H7 (cell line): Measurements from ENCODE around the gene IL2RA. TPM values are rescaled to one million over a fixed set of nuclear protein-coding genes. Genes with fewer than 3 reads are reported as not detected.

Source experiments
- DNase-seq: peaks from one replicate; pipeline ENCODE4 v3.0.0; 2012
- H3K27me3 ChIP-seq: 2 replicates; pipeline ENCODE4 v1.6.0; 2011; ENCODE audit warnings: mild to moderate bottlenecking, low read length; ENCODE audit not compliant: control insufficient read depth, insufficient read depth
- H3K36me3 ChIP-seq: replicated peaks from 2 replicates; pipeline ENCODE4 v1.5.1; 2011; ENCODE audit warnings: low read length; ENCODE audit not compliant: control insufficient read depth, insufficient read depth
- H3K4me3 ChIP-seq: 2 replicates; pipeline ENCODE4 v1.5.1; 2011; ENCODE audit warnings: low read depth, mild to moderate bottlenecking, control low read depth, low read length, moderate library complexity; ENCODE audit not compliant: insufficient read depth
- total RNA-seq: library from RNA; depleted of rRNA; stranded (reverse); fragments of >200 nt; shearing (Covaris generic); gene quantifications from 2 replicates; pipeline ENCODE4 v1.2.3, GENCODE V29; 2014

IL2RA gene
- total RNA-seq, 1 experiment from 2014 or later, result not detected

- no peak for DNase-seq
- Histone ChIP-seq H3K36me3 (no peaks in the 10 kb centered on the region), H3K27me3 (no peaks in the 10 kb centered on the region), H3K4me3 (no peak overlapping the region)
Measured at GRCh38 chr10:5987747-5988146, 74.4 kb downstream of the IL2RA start.

GRCh38 chr10:5985029-5985428 lies 77.1 kb downstream of the IL2RA start:
- Histone ChIP-seq H3K27me3 (no peaks in the 10 kb centered on the region), H3K4me3 (no peak overlapping the region), H3K36me3 (no peaks in the 10 kb centered on the region)
- DNase-seq, result no peak

DNA sequence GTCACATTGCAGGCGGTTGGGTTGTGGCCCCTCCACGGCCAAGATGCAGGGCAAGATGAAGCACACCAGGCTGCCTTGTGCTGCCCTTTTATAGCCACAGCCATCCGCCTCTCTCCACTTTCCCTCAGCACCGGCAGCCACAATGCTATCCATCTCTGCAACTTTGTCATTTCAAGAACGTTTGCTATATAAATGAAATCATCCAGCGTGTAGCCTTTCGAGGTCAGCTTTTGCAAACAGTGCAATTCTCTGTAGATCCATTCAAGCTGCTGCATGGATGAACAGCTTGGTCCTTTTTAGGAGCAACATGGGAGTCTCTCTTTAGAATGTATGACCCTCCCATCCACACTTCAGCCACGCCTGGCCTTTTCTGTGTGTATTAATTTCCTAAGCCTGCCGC lies 78.4 kb downstream of the IL2RA start:
- no peak for DNase-seq
- no peaks in the 10 kb centered on the region for H3K36me3 ChIP-seq
- no peak overlapping the region for H3K4me3 ChIP-seq
- H3K27me3 ChIP-seq, result peaks cover 4% of the 10 kb centered on the region

DNA sequence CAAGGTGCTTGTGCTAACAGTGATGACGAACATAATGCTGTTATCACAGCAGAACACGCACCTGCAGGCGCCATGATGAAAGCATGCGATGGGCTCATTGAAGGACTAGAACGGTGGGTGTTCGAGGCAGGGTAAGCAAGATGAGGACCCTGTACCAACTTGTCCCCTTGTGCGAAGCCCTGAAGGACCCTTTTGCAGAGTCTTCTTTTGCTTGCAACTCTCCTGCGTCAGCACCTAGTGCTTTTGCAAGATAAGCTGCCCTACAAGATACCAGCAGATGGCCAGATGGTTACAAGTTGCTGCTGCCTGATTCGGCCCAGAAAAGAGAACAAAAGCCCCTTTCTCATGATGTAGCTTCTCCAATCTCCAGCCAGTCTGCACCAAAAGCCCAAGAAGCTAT lies 80.6 kb downstream of the IL2RA start:
- DNase-seq, result no peak
- Histone ChIP-seq H3K36me3 (no peaks in the 10 kb centered on the region), H3K4me3 (no peak overlapping the region), H3K27me3 (peaks cover 24% of the 10 kb centered on the region)

GRCh38 chr10:5978230-5978489 lies 84.0 kb downstream of the IL2RA start:
- H3K27me3 ChIP-seq, result peaks cover 32% of the 10 kb centered on the region
- DNase-seq, result no peak
- peak overlapping the region; percentile 77 for H3K4me3 ChIP-seq

DNA sequence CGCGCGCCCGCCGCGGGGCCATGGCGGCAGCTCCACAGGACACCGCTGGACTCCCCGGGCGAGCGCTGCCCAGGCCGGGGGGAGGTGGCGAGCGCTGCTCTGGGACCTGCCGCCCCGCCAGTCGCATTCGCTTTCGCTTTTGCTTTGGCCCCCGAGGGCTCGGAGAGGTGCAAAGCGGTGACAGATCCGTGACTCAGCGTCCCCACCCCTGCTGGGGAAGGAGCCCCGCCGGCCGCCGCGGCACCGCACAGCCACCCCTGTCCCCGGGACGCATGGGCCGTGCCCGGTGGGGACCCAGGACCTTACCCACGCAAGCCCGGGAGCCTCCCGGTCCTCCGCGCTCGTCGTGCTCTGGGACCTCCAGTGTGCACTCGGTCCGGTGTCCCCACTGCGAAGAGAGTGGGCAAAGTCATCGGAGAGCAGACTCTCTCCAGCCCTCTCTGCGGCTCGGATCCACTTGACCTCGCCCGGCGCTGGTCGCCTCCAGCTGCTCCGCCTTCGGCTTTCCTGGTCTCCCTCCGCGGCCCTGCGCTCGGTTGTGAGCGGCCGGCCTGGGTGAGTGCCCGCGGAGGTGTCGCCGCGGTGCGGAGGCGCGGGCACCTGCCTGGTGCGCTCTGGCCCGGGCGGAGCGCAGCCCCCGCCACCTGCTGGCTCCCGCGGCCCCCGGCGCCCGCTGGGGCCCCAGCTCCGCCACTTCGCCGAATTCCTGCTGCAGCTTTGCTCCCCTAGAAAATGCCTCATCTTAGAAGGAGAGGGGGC lies 84.5 kb downstream of the IL2RA start, which contains the start of gene IL15RA:
Gene IL15RA, minus strand, starts transcription at position 73 of the 759 bp plus-strand sequence. Its CDS starts 51 bp downstream, at position 22.
- Histone ChIP-seq H3K27me3 (peaks cover 32% of the 10 kb centered on the region), H3K36me3 (no peaks in the 10 kb centered on the region), H3K4me3 (peak within 1 kb of the TSS; percentile 77)
- DNase-seq, result peak; percentile 87

More at GRCh38 chr10:5978230-5978489, 84.0 kb downstream of the IL2RA start:
- H3K36me3 ChIP-seq, result no peaks in the 10 kb centered on the region

- DNase-seq, result peak; percentile 80
- Histone ChIP-seq H3K4me3 (peak overlapping the region; percentile 77), H3K36me3 (no peaks in the 10 kb centered on the region), H3K27me3 (peaks cover 32% of the 10 kb centered on the region)
Measured at GRCh38 chr10:5976512-5977470, 85.4 kb downstream of the IL2RA start.

GRCh38 chr10:5975641-5976473 lies 86.3 kb downstream of the IL2RA start:
- DNase-seq, result no peak
- Histone ChIP-seq H3K36me3 (no peaks in the 10 kb centered on the region), H3K27me3 (peaks cover 32% of the 10 kb centered on the region), H3K4me3 (no peak overlapping the region; the same call in 1 of the 2 replicates)

GRCh38 chr10:5973069-5973468 lies 89.1 kb downstream of the IL2RA start:
- H3K4me3 ChIP-seq, result no peak overlapping the region
- DNase-seq, result no peak
- peaks cover 23% of the 10 kb centered on the region for H3K27me3 ChIP-seq
- H3K36me3 ChIP-seq, result no peaks in the 10 kb centered on the region

DNA sequence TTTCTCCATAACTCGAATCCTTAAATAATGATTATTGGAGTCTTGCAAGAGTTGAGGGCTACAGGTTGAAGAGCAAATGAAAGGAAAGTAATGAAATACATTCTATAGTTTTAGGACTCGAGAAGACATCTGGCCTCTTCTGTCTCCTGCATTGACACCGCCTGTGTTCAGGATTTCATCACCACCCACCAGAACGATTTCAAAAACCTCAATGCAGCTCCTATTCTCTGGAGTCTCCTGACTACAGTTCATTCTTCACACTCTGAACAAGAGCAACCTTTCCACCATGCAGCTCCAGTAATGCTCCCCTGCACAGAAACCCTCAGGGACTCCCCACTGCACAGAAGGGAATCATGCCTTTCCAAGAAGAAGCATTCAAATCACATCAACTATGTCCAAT lies 90.3 kb downstream of the IL2RA start:
- DNase-seq, result no peak
- Histone ChIP-seq H3K4me3 (no peak overlapping the region), H3K36me3 (no peaks in the 10 kb centered on the region), H3K27me3 (peaks cover 12% of the 10 kb centered on the region)

GRCh38 chr10:5971315-5971832 lies 90.8 kb downstream of the IL2RA start:
- Histone ChIP-seq H3K4me3 (no peak overlapping the region), H3K36me3 (no peaks in the 10 kb centered on the region), H3K27me3 (peaks cover 7% of the 10 kb centered on the region)
- no peak for DNase-seq

DNA sequence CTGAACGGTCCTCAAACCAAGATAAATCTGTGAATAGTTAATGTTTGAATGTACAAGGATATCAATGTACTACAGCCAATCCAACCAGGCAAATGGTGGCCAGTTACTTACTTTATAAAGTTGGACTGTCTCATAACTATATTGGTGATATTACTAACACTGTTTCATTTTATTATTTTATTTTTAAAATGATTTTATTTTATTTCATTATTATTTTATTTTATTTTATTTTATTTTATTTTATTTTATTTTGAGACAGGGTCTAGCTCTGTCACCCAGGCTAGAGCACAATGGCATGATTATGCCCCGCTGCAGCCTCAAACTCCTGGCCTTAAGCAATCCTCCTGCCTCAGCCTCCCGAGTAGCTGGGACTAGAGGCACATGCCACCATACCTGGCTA lies 91.6 kb downstream of the IL2RA start:
- no peak for DNase-seq
- Histone ChIP-seq H3K4me3 (no peak overlapping the region), H3K36me3 (no peaks in the 10 kb centered on the region), H3K27me3 (no peaks in the 10 kb centered on the region)

GRCh38 chr10:5970066-5970465 lies 92.1 kb downstream of the IL2RA start:
- no peak for DNase-seq
- Histone ChIP-seq H3K4me3 (no peak overlapping the region), H3K27me3 (no peaks in the 10 kb centered on the region), H3K36me3 (no peaks in the 10 kb centered on the region)
